Right ventricle myocardium superior (tissue), 1 donor: ENCODE results near the gene GGT7. TPM values are rescaled to one million over a fixed set of nuclear protein-coding genes. Genes with fewer than 3 reads are reported as not detected.
"Not testable (repeated sequence)": the region's sequence is repeated elsewhere in the genome, so short reads cannot be mapped to it uniquely, and the experiment has no call there.

Experiments
- ATAC-seq: fragments of 200-7000 bp; cut with Tn5 transposase; one replicate; pipeline ENCODE4 v1.9.1; 2020; ENCODE audit warnings: mild to moderate bottlenecking; ENCODE audit not compliant: poor library complexity
- DNase-seq: peaks from one replicate; pipeline ENCODE4 v3.0.0-alpha.2; 2020
- intact Hi-C: fragments of 100-400 bp; cut with DNase I; formaldehyde crosslinking; loops from one replicate; pipeline ENCODE4 v1.11.2; 2022
- long read RNA-seq: library from polyadenylated mRNA; unstranded; transcript quantifications from one replicate; pipeline ENCODE4 v2.0.0, GENCODE V29; 2021
- total RNA-seq: library from RNA; stranded (reverse); fragmentation: NEBNext Ultra II Directional; extraction: Animal tissue kit (Norgen Biotek cat#: 25700); gene quantifications from one replicate; pipeline ENCODE4 v1.2.1, GENCODE V29; 2021
- donor health status: DM: no; HTN: yes; CAD: no; lungs with severe emphysema.

GGT7 gene, protein sequence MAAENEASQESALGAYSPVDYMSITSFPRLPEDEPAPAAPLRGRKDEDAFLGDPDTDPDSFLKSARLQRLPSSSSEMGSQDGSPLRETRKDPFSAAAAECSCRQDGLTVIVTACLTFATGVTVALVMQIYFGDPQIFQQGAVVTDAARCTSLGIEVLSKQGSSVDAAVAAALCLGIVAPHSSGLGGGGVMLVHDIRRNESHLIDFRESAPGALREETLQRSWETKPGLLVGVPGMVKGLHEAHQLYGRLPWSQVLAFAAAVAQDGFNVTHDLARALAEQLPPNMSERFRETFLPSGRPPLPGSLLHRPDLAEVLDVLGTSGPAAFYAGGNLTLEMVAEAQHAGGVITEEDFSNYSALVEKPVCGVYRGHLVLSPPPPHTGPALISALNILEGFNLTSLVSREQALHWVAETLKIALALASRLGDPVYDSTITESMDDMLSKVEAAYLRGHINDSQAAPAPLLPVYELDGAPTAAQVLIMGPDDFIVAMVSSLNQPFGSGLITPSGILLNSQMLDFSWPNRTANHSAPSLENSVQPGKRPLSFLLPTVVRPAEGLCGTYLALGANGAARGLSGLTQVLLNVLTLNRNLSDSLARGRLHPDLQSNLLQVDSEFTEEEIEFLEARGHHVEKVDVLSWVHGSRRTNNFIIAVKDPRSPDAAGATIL
- 21.0 TPM for total RNA-seq
- long read RNA-seq, partial matches to known transcripts: 4 of 10 reads
- long read RNA-seq, other reads (novel, unspliced or antisense): 5 of 10 reads

DNA sequence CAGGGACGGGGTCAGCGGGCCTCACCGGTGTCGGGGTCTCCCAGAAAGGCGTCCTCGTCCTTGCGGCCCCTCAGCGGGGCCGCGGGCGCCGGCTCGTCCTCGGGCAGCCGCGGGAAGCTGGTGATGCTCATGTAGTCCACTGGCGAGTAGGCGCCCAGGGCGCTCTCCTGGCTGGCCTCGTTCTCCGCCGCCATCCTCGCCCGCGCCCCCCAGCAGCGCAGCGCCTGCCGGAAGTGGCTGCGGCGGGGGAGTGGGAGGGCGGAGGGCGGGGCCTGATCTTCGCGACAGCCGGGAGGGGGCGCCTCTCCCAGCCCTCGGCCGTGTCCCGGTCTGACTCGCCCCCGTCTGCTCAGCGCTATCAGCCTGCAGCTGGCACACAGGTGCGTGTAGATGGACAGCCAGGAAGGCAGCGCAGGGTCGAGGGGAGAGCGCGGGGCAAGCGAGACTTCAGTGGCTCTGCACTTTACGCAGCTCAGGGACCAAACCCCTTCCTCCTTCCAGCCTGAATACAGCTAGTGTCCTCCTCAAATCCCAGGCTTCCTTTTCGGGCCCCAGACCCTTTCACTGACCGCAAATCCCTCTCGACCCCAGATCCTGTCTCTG, at the start of gene GGT7:
Gene GGT7, minus strand, starts transcription at position 235 of the 603 bp plus-strand sequence. Its CDS starts 41 bp downstream, at position 194.
- ATAC-seq: peak; percentile 73
- DNase-seq: peak; percentile 91
- intact Hi-C loops: loop anchor here (5.0 kb wide), 1 partner anchor 135 kb away; no protein-coding TSS in a partner anchor

DNA sequence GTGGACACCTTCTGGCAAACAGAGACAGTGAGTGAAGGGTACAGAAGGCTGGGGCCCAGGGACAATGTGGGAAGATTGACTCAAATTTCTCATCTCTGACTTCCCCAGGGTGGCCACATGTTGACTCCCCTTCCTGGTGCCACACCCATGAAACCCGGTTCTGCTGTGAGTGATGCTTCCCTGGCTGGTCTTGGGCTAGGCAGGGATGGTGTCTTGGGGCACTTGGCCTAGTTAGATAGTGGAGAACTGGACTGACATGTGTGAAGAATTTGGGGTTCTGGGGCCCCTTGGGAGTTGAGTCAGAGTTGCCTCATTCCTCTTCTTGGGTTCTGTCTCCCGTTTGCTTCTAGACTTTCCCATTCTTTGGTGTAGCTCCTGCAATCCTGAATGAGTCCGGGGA, 48.8 kb upstream of the GGT7 start:
- DNase-seq (no peak), ATAC-seq (no peak)
- intact Hi-C loops: no loop called here

DNA sequence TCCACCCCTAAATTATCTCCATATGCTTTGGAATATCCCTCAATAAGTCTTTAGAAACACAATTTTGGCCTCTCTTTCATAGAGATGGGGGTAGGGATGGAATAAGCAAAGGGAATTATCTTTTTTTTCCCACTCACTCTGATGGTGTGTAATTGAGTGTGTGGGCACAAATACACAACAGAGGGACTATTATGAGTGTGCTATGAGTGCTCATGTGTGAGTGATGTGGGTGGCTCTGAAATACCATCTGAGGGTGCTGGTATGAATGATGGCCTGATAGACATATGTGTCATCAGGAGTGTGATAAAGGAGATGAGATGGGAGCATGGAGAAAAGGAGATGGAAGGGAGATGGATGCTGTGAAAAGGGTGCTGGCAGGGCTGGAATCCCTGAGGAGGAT, 47.4 kb upstream of the GGT7 start:
- DNase-seq (no peak), ATAC-seq (no peak)
- intact Hi-C loops: no loop called here

DNA sequence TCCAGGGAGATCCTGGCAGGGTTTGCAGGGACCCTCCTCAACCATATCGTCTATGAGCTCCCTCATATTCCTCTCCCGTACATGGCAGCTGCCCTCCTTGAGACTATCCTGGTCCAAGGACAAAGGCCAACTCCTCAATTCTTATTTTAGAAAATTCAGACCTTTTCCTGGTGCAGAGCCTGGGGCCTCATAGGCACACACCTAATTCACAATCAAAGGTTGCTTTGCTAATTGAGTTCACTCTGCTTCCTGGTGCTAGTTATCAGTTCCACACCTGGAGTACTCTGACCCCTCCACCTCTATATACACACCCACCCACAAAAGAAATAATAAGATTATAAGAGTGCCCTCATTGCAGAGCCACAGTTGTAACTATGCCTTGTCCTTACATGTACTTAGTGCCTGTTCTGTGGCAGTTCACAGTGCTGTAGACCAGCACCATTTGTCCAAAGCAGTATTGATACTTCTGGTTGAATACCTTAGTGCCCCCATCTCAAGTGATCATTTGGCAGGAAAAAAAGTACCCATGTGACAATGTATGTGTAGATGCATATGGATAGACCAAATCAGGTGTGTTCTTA, 44.2 kb upstream of the GGT7 start:
- ATAC-seq (peak; percentile 6), DNase-seq (no peak)
- intact Hi-C loops: no loop called here

DNA sequence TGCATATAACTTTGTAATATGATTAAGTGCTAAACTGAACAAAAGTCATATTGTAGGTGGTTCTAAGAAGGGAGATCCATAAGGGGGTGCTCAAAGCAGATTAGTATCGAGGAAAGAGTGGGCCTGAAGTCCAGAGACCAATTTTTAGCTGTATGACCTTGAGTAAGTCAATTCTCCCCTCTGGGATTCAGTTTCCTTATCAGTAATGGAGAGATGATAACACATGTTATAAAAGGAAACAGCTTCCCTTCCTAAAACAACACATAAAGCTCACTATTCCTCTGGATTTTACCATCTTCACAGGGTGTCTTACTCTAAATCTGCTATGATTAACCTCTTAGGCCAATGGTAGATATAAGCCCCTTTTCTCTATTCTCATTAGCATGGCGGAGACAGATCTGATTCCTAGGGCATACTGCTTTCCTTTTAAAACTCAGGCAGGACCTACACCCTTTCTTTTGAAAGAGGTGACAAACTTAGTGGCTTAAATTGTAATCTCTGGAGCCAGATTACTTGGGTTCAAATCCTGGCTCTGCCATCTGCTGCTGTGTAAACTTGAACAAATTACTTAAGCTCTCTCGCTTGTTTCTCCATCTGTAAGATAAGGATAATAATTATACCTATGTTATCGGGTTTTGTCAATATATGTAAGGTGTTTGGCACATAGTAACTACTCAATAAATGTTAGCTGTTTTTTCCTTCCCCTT, 43.2 kb upstream of the GGT7 start:
- ATAC-seq (peak; percentile 31), DNase-seq (no peak)
- intact Hi-C loops: no loop called here

DNA sequence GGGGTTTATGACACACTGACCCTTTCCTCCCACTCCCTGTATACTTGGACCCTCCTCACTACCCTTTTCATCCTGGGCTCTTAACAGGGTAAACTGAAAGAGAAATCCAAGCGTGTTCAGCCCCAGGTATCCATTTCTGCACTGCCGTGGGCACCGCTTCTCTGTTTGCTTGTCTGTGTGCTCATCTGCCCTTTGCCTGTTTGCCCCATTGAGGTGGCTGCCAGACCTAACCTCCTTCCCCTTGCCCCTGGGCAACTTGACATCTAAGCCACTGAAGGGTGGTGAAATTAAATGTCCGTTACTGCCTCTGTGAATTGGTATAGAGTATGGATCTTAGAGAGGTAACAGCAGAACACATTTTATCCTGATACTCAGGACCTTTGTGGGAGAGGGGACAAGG, 42.5 kb upstream of the GGT7 start:
- no peak for ATAC-seq
- intact Hi-C loops: no loop called here
- DNase-seq: no peak

DNA sequence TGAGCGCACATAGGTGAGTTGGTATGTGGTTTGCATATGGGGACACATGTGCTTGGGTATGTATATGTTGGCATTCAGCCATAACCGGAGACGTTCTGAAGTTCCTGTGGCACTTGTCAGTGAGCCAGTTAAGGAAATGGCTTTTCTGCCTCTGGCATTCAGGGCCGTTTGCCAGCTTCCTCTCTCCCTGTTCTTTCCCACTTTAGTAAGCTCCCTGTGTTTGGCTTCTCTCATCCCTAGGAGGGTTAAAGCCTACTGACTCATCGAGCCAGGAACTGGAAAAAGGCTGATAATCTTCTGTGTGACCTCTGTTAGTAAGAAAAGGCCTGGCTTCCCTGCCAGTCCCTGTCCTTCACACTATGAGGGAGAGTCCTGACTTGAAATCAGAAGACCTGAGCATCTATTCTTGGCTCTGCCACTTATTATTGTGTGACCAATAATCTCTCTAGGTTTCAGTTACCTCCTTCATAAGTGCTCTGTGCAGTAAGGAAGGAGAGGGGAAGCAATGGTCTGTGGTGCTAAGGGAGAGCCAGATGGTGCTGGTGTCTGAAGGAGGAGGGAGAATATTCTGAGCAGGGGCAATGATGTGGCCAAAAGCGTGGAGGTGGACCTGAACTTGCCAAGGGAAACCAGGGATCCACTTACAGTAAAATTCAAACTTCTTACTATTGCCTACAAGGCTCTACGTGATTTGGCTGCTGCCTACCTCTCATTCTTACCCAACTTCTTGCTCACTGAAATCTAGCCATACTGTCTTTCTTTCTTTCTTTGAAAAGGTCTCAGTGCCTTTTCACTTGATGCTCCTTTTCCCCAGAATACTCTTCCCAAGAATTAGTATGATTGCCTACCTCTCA, 35.2 kb upstream of the GGT7 start:
- ATAC-seq (peak; percentile 92), DNase-seq (peak; percentile 71)
- intact Hi-C loops: loop anchor here (2.0 kb wide), 1 partner anchor 31 kb away; the partner anchor contains the start of gene ACSS2

DNA sequence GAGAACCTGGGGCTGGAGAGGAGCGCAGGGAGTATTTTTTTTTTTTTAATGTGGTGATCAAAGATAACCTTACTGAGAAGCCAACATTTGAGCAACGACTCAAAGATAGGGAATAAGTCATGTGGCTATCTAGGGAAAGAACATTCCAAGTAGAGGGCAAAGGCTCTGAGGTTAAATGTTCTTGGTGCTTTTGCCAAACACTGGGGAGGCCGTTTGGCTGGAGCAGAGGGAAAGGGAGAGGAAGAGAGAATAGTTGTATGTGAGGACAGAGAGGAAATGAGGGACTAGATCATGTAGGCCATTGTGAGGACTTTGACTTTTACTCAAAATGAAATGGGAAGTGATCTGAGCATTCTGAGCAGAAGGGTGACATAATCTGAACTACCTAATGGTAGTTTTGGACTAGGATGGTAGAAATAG, 31.6 kb upstream of the GGT7 start:
- no peak for ATAC-seq
- intact Hi-C loops: no loop called here
- no peak for DNase-seq

DNA sequence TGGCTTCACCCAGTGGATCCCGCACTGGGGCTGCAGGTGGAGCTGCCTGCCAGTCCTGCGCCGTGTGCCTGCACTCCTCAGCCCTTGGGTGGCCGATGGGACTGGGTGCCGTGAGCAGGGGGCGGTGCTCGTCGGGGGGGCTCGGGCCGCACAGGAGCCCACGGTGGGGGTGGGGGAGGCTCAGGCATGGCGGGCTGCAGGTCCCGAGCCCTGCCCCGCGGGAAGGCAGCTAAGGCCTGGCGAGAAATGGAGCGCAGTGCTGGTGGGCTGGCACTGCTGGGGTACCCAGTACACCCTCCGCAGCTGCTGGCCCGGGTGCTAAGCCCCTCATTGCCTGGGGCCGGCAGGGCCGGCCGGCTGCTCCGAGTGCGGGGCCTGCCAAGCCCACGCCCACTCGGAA, 26.1 kb upstream of the GGT7 start:
- DNase-seq, intact Hi-C loops, ATAC-seq: not testable (repeated sequence)

DNA sequence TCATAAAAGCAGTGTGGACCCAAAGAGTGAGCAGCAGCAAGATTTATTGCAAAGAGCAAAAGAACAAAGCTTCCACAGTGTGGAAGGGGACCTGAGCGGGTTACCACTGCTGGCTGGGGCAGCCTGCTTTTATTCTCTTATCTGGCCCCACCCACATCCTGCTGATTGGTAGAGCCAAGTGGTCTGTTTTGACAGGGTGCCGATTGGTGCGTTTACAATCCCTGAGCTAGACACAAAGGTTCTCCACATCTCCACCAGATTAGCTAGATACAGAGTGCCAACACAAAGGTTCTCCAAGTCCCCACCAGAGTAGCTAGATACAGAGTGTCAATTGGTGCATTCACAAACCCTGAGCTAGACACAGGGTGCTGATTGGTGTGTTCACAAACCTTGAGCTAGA, 25.5 kb upstream of the GGT7 start:
- DNase-seq, ATAC-seq, intact Hi-C loops: not testable (repeated sequence)

DNA sequence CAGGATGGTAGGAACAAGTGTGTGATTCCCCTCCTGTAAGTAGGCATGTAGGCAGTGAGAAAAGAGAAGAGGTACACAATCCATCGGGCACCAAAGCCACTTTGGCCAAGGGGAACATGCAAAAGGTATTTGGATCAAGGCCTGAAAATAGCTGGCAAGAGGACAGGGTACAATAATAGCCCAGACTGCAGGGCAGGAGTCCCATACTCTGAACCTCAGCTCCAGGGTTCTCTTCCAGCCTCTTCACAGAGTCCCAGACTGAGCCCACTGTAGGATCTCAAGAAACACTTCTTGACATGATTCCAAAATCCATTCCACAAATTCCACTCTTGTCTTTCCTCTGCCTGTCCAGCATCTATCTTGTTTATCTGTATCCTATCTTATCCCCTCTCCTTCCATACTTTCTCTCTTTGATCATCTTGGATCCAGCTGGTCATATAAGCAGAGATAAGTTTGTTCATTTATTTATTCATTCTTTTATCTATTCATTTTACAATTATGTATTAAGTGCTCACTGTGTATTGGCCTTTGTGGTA, 23.5 kb upstream of the GGT7 start:
- no peak for DNase-seq
- peak; percentile 87 for ATAC-seq
- intact Hi-C loops: no loop called here

DNA sequence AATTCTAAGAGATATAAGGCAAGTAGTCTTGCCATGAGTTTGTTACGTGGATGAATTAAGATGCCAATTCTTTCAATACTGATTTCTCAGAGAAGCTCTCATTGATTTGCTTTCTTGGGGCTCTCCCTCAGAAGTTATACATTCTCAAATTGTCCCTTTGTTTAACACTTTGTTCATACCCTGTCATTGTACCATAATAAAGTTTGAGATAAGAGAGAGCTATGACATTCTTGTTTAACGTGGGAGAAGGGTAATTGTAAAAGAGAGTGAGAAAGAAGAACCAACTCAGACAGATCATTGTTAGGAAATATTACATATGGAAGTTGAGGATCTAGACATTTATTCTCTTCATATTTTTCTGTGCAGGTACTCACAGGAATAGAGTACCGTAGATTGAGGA, 22.8 kb upstream of the GGT7 start:
- intact Hi-C loops: no loop called here
- no peak for DNase-seq

DNA sequence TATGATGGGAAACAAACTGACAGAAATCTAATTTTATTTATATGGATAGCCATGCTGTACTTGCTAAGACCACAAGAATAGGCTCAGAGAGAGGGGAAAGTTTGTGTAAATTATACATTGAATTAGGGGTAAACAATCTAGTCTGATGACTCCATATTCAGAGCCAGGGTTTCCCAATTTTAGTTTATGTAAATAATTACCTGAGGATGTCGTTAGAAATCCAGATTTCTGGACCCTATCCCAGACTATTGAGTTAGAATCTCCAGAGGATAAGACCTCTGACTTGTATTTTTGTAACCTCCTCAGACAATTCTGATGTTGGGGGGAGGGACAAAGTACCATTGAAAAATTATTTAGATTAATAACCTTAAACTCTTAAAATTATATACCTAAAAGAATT, 22.1 kb upstream of the GGT7 start:
- DNase-seq (no peak), ATAC-seq (no peak)
- intact Hi-C loops: no loop called here

More for the DNA sequence above, 22.8 kb upstream of the GGT7 start:
- no peak for ATAC-seq

DNA sequence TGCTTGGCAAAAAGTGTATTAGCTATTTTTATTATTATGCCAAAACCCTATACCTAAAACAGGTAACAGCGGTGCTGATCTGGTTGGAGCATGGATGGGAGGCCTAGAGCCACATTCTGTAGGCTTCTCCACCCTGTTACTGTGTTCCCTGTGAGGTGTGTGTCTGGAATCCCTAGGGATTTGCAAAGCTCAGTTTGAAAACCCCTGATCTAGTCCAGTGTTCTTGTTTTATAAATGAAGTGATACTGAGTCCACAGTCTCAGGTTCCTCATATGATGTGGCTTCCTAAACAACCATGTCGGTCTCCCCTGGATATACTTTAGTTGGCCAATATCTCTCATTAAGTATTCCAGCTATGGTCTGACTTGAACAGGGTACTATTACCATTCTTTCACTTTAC, 20.0 kb upstream of the GGT7 start:
- ATAC-seq (no peak), DNase-seq (no peak)
- intact Hi-C loops: no loop called here

DNA sequence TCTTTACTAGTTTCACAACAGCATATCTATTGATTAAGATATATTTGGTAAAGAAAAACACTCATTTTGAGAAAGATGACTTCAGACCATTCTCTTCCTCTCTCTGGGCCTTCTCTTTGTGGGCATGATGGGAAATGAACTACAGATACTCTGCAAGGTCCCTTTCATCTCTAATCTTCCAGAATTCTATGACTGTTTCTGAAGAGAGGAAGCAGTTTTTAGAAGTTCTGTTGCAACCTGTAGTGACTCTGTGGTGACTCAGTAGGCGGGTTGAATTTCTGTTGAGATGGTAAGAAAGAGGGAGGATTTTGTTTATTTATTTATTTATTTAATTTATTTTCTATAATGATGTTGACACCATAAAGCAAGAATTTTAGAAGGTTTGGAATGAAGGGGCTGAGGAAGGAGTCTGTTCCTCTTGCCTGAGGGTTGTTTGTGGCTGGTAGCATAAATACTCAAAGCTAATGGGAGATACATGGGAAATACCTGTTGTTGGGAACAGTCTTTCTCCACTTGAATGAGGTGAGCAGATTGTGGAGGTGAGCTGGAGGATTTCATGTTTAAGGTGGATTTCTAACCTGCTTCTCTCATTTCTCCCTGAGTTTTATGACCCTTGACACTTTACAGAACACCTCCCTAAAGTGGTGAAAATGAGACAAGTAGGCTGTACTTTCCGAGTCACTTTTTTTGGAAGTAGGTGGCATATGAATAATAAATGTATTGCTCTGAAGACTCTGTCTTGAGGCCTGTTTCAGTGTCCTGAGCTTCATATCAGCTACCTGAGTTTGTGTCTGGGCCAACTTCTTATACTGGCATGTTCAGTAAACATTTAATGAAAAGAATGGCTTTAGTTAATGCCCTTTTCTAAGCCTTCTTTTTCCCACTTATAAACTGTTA, 18.8 kb upstream of the GGT7 start:
- ATAC-seq: no peak

DNA sequence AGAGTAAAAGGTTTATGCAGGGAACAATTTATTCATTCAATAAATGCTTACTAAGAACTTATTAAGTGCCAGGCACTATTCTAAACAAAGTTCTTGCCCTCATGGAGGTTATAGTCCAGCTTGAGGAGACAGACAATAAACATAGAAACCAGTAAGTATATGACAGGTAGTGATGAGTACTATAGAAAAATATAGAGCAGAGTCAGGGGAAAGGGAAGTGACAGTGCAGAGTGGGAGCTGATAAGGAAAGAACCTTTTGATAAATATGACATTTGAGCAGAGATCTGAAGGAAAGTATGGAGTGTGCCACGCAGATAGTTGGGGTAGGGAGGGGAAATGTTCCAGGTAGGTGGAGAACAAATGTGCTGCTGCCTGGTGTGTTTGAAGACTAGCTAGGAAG, 15.8 kb upstream of the GGT7 start:
- peak; percentile 28 for ATAC-seq
- intact Hi-C loops: no loop called here
- no peak for DNase-seq

More for the DNA sequence above, 18.8 kb upstream of the GGT7 start:
- intact Hi-C loops: no loop called here
- no peak for DNase-seq
